Measurements from ENCODE around the gene TNN. TPM values are rescaled to one million over a fixed set of nuclear protein-coding genes. Genes with fewer than 3 reads are reported as not detected.

The TNN gene
- total RNA-seq, 1 donor from 2014 or later: 0.26 TPM

- DNase-seq (ENCODE audit: low read depth, low spot score): no peak
- Mint-ChIP-seq H3K27me3 (ENCODE audit: low read depth) (peaks cover 9% of the 10 kb centered on the region), H3K9me3 (no peaks in the 10 kb centered on the region), H3K27ac (ENCODE audit: unreplicated experiment) (no peak overlapping the region), H3K4me1 (peaks cover 16% of the 10 kb centered on the region), H3K36me3 (ENCODE audit: low read depth) (no peaks in the 10 kb centered on the region), H3K4me3 (no peak overlapping the region)
- TF ChIP-seq CTCF (conservative IDR thresholded peaks at IDR 0.05): no peak
These were observed 66.9 kb downstream of the TNN start for GRCh38 chr1:175134500-175134899.

DNA sequence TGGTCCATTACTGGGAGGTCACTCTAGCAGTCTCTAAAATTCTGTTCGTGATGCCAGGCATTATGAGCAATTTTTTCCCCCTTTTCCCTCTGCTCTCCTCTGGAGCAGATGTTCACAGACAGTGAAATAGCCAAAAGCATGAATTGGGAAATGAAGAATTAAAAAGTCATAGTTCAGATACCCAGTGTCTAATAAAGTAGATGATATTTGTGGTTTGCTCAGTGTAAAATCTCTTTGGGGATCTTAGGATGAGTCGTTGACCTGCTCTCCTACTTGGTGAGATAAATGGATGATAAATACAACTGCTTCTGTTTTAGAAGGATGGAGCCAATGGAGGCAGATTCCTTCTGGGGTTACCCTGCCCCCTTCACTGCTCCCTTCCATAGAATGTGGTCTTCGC is 68.6 kb downstream of the TNN start:
- Mint-ChIP-seq H3K9me3 (no peaks in the 10 kb centered on the region), H3K27me3 (ENCODE audit: low read depth) (peaks cover 9% of the 10 kb centered on the region), H3K36me3 (ENCODE audit: low read depth) (no peaks in the 10 kb centered on the region), H3K4me1 (peaks cover under 1% of the 10 kb centered on the region), H3K4me3 (no peak overlapping the region), H3K27ac (ENCODE audit: unreplicated experiment) (no peak overlapping the region)
- no peak for TF ChIP-seq CTCF (conservative IDR thresholded peaks at IDR 0.05)
- DNase-seq (ENCODE audit: low read depth, low spot score): no peak

DNA sequence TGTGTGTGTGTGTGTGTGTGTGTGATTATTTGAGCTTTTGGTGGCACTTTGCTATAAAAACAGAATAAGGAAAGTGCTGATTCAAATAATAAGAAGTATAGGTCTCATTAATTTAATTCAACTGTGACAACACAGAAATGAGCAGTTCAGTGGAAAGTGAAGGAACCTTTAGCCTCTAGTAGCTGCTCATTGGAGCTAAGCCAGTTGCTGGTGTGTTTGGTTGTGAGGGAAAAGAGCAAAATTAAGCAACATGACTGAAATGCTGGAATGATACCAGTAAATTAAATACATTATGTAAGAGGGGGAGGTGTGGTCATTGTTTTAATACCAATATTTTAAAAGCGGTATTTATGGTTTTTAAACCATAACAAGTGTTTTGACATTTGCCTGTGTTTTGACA is 69.7 kb downstream of the TNN start:
- Mint-ChIP-seq H3K27me3 (ENCODE audit: low read depth) (peaks cover 7% of the 10 kb centered on the region), H3K9me3 (no peaks in the 10 kb centered on the region), H3K4me1 (no peaks in the 10 kb centered on the region), H3K4me3 (no peak overlapping the region), H3K36me3 (ENCODE audit: low read depth) (no peaks in the 10 kb centered on the region), H3K27ac (ENCODE audit: unreplicated experiment) (no peak overlapping the region)
- no peak for DNase-seq (ENCODE audit: low read depth, low spot score)
- no peak for TF ChIP-seq CTCF (conservative IDR thresholded peaks at IDR 0.05)

- no peak for TF ChIP-seq CTCF (conservative IDR thresholded peaks at IDR 0.05)
- Mint-ChIP-seq H3K9me3 (no peaks in the 10 kb centered on the region), H3K27ac (ENCODE audit: unreplicated experiment) (no peak overlapping the region), H3K4me3 (no peak overlapping the region), H3K36me3 (ENCODE audit: low read depth) (no peaks in the 10 kb centered on the region), H3K27me3 (ENCODE audit: low read depth) (peaks cover 7% of the 10 kb centered on the region), H3K4me1 (no peaks in the 10 kb centered on the region)
- DNase-seq (ENCODE audit: low read depth, low spot score): no peak
These were observed 70.9 kb downstream of the TNN start for GRCh38 chr1:175138579-175138978.

DNA sequence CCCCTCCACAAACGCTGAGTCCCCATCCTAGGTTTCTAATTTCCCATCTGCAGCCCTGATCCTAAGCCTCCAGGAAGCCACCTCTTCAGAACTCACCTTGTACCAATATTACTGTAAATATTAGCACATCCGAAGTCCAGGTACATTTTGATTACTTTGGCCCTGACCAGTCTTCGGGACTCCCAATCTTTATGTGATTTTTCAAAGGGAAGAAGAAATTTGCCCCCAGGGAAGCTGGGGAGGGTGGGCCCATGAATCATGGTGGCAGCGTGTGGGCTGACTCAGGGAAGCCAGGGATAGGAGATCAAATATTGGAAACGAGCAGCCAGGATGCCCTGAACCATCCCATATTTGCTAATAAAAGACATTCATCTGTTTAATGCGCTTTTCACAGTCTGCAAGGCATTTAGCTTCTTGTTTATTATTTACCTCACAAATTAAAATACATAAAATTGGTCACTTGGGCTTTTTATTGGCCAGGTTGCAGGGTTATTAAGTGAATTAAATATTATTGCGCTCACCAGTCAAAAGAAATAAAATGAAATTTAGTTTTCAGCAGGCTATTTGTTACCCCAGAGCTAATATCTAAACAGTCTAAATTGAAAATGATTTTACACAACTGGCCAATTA is 78.4 kb downstream of the TNN start:
- Mint-ChIP-seq H3K27ac (ENCODE audit: unreplicated experiment) (no peak overlapping the region), H3K4me3 (no peak overlapping the region), H3K9me3 (no peaks in the 10 kb centered on the region), H3K4me1 (peaks cover 10% of the 10 kb centered on the region), H3K27me3 (ENCODE audit: low read depth) (peaks cover 7% of the 10 kb centered on the region), H3K36me3 (ENCODE audit: low read depth) (no peaks in the 10 kb centered on the region)
- no peak for DNase-seq (ENCODE audit: low read depth, low spot score)
- TF ChIP-seq CTCF (conservative IDR thresholded peaks at IDR 0.05): no peak

Data from neural crest cell (in vitro differentiated cells).